ENCODE data around the gene CLMN.

The CLMN gene

GRCh38 chr14:95300697-95301526, 18.8 kb downstream of the CLMN start:
- peaks cover 13% of the 10 kb centered on the region for H3K4me1 ChIP-seq (ENCODE audit: insufficient read depth, low read length, severe bottlenecking)
- no peaks in the 10 kb centered on the region for H3K9me2 ChIP-seq (ENCODE audit: low read depth, low read length)
- TF ChIP-seq CTCF (IDR thresholded peaks at IDR 0.05; ENCODE audit: low read length) (no peak), EZH2 (IDR thresholded peaks at IDR 0.05; ENCODE audit: borderline replicate concordance, low read length) (no peak)
- no peaks in the 10 kb centered on the region for H4K20me1 ChIP-seq (ENCODE audit: insufficient read depth, low read length)
- no peak overlapping the region for H3K4me3 ChIP-seq (ENCODE audit: low read depth, low read length, poor library complexity, severe bottlenecking)
- H3F3A ChIP-seq (ENCODE audit: insufficient read depth, low read length), result no peaks in the 10 kb centered on the region
- no peak overlapping the region for H3K9ac ChIP-seq (ENCODE audit: low read length)
- no peaks in the 10 kb centered on the region for H3K9me3 ChIP-seq (ENCODE audit: low read length)
- no peak overlapping the region for H2AFZ ChIP-seq (ENCODE audit: low read length)
- no peaks in the 10 kb centered on the region for H3K79me2 ChIP-seq (ENCODE audit: insufficient read depth, low read length)
- H3K4me2 ChIP-seq (ENCODE audit: low read length), result no peak overlapping the region
- peaks cover 13% of the 10 kb centered on the region for H3K27me3 ChIP-seq (ENCODE audit: insufficient read depth, low read length)
- no peak overlapping the region for H3K27ac ChIP-seq (ENCODE audit: low read depth, low read length, poor library complexity, severe bottlenecking)
- H3K36me3 ChIP-seq (ENCODE audit: insufficient read depth, low read length), result no peaks in the 10 kb centered on the region

GRCh38 chr14:95300002-95300696, 19.6 kb downstream of the CLMN start:
- Histone ChIP-seq H3K4me2 (ENCODE audit: low read length) (no peak overlapping the region), H3K27ac (ENCODE audit: low read depth, low read length, poor library complexity, severe bottlenecking) (no peak overlapping the region), H3K79me2 (ENCODE audit: insufficient read depth, low read length) (no peaks in the 10 kb centered on the region), H4K20me1 (ENCODE audit: insufficient read depth, low read length) (no peaks in the 10 kb centered on the region), H3K4me3 (ENCODE audit: low read depth, low read length, poor library complexity, severe bottlenecking) (no peak overlapping the region), H3K36me3 (ENCODE audit: insufficient read depth, low read length) (no peaks in the 10 kb centered on the region), H3F3A (ENCODE audit: insufficient read depth, low read length) (no peaks in the 10 kb centered on the region), H3K4me1 (ENCODE audit: insufficient read depth, low read length, severe bottlenecking) (peaks cover 13% of the 10 kb centered on the region), H3K27me3 (ENCODE audit: insufficient read depth, low read length) (peaks cover 18% of the 10 kb centered on the region), H3K9me2 (ENCODE audit: low read depth, low read length) (no peaks in the 10 kb centered on the region), H2AFZ (ENCODE audit: low read length) (no peak overlapping the region), H3K9ac (ENCODE audit: low read length) (no peak overlapping the region), H3K9me3 (ENCODE audit: low read length) (no peaks in the 10 kb centered on the region)
- TF ChIP-seq CTCF (IDR thresholded peaks at IDR 0.05; ENCODE audit: low read length), result no peak
- TF ChIP-seq EZH2 (IDR thresholded peaks at IDR 0.05; ENCODE audit: borderline replicate concordance, low read length), result no peak

GRCh38 chr14:95299271-95299670, 20.4 kb downstream of the CLMN start:
- Histone ChIP-seq H3K27ac (ENCODE audit: low read depth, low read length, poor library complexity, severe bottlenecking) (no peak overlapping the region), H4K20me1 (ENCODE audit: insufficient read depth, low read length) (no peaks in the 10 kb centered on the region), H3K4me3 (ENCODE audit: low read depth, low read length, poor library complexity, severe bottlenecking) (no peak overlapping the region), H3K79me2 (ENCODE audit: insufficient read depth, low read length) (no peaks in the 10 kb centered on the region), H3K9me3 (ENCODE audit: low read length) (no peaks in the 10 kb centered on the region), H3K27me3 (ENCODE audit: insufficient read depth, low read length) (peaks cover 18% of the 10 kb centered on the region), H3K9me2 (ENCODE audit: low read depth, low read length) (no peaks in the 10 kb centered on the region), H3K36me3 (ENCODE audit: insufficient read depth, low read length) (no peaks in the 10 kb centered on the region), H3K9ac (ENCODE audit: low read length) (no peak overlapping the region), H3K4me2 (ENCODE audit: low read length) (no peak overlapping the region), H3K4me1 (ENCODE audit: insufficient read depth, low read length, severe bottlenecking) (peaks cover 13% of the 10 kb centered on the region), H3F3A (ENCODE audit: insufficient read depth, low read length) (no peaks in the 10 kb centered on the region), H2AFZ (ENCODE audit: low read length) (no peak overlapping the region)
- TF ChIP-seq EZH2 (IDR thresholded peaks at IDR 0.05; ENCODE audit: borderline replicate concordance, low read length), result no peak
- no peak for TF ChIP-seq CTCF (IDR thresholded peaks at IDR 0.05; ENCODE audit: low read length)
